ENCODE data around the gene AIP. TPM values are rescaled to one million over a fixed set of nuclear protein-coding genes. Genes with fewer than 3 reads are reported as not detected.

AIP gene
- polyA plus RNA-seq, 3 donors = 76.7 to 132 (median 99.3) TPM

DNA sequence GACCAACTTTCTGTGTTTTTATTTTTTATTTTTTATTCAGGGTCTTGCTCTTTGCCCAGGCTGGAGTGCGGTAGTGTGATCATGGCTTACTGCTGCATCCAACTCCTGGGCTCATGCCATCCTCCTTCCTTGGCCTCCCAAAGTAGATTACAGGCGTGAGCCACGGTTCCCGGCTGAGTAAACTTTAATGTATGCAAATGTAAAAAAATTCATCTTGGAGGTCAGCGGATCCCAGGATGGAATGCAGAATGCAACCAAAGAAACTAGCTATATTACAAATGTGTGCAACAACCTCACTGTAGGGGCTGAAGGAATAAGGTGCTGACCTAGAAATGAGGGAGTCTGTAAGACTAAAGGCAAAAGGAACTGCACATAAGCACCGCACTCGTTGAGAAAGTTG, 31.3 kb downstream of the AIP start:
- Histone ChIP-seq H2AFZ (ENCODE audit: insufficient read depth, low read depth, low read length, poor library complexity, severe bottlenecking) (no peak overlapping the region), H3K27ac (ENCODE audit: low read depth in 1 of 2, low read length in 2 of 2) (no peak overlapping the region), H3K9ac (ENCODE audit: insufficient read depth, low read length, poor library complexity, severe bottlenecking) (no peak overlapping the region), H3K27me3 (ENCODE audit: control insufficient read depth in 2 of 2, insufficient read depth in 2 of 2, low read length in 2 of 2) (peaks cover 0 to 15% of the 10 kb centered on the region in 2 donors), H3K36me3 (replicated peaks in 1 of 2; ENCODE audit: control insufficient read depth in 1 of 2, insufficient read depth in 2 of 2, low read length in 2 of 2) (no peaks in the 10 kb centered on the region), H4K20me1 (ENCODE audit: insufficient read depth, low read length) (no peaks in the 10 kb centered on the region), H3K9me3 (replicated peaks in 1 of 2; ENCODE audit: control insufficient read depth in 1 of 2, insufficient read depth in 1 of 2, low read length in 2 of 2) (no peaks in the 10 kb centered on the region), H3K4me2 (replicated peaks; ENCODE audit: extremely low read depth, low read length, poor library complexity, severe bottlenecking) (no peak overlapping the region), H3K79me2 (ENCODE audit: insufficient read depth, low read length) (no peaks in the 10 kb centered on the region), H3K4me3 (replicated peaks in 1 of 3; ENCODE audit: low read depth in 2 of 3, low read length in 3 of 3) (no peak overlapping the region), H3K4me1 (ENCODE audit: control insufficient read depth in 1 of 2, insufficient read depth in 2 of 2, low read length in 2 of 2) (peaks cover under 1 to 2% of the 10 kb centered on the region in 2 donors)
- no peak for DNase-seq
- TF ChIP-seq CTCF (IDR thresholded peaks at IDR 0.05) = no peak
- Mint-ChIP-seq H3K4me3 (no peak overlapping the region), H3K4me1 (peaks cover 2% of the 10 kb centered on the region), H3K36me3 (no peaks in the 10 kb centered on the region), H3K9me3 (no peaks in the 10 kb centered on the region), H3K27me3 (ENCODE audit: low read depth in 3 of 3) (peaks cover 11 to 29% (median 15%) of the 10 kb centered on the region in 3 donors), H3K27ac (no peak overlapping the region)
- intact Hi-C loops (cut with micrococcal nuclease) = no loop called here
- no CpG with 5 or more reads among the region's 7 CpGs for WGBS (ENCODE audit: insufficient coverage)

DNA sequence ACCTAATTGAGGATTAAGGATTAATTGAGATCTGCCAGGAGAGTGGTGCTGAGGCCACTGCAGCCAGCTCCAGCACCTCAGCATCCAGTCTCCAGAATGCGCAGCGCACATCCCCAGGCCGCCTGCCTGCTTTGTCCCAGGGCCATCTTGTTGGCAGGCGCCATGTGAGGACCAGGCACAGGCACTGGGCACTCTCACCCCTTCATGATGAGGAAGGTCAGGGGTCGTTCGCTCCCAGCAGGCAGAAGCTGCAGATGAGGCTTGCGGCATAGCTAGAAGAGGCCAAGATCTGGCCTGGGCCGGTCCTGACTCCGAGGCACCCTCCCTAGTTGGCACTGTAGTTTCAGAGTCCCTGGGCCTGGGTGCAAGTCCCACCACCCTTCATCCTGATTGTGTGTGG, 34.0 kb downstream of the AIP start:
- no peak overlapping the region for H3K4me3 ChIP-seq (replicated peaks in 1 of 3; ENCODE audit: low read depth in 2 of 3, low read length in 3 of 3)

More for the DNA sequence above, 34.0 kb downstream of the AIP start:
- intact Hi-C loops (cut with micrococcal nuclease) = no loop called here
- H3K27ac ChIP-seq (ENCODE audit: low read depth in 1 of 2, low read length in 2 of 2) = no peak overlapping the region
- no peak for TF ChIP-seq CTCF (IDR thresholded peaks at IDR 0.05)
- H3K79me2 ChIP-seq (ENCODE audit: insufficient read depth, low read length) = no peaks in the 10 kb centered on the region
- H3K4me2 ChIP-seq (replicated peaks; ENCODE audit: extremely low read depth, low read length, poor library complexity, severe bottlenecking) = no peak overlapping the region
- no peaks in the 10 kb centered on the region for H4K20me1 ChIP-seq (ENCODE audit: insufficient read depth, low read length)
- H3K9me3 ChIP-seq (replicated peaks in 1 of 2; ENCODE audit: control insufficient read depth in 1 of 2, insufficient read depth in 1 of 2, low read length in 2 of 2) = no peaks in the 10 kb centered on the region
- DNase-seq = no peak
- whole genome bisulfite sequencing (ENCODE audit: insufficient coverage) = 97% methylated on average over 9 of the region's 9 CpGs
- H3K4me1 Mint-ChIP-seq = peaks cover 3% of the 10 kb centered on the region
- no peaks in the 10 kb centered on the region for H3K4me1 ChIP-seq (ENCODE audit: control insufficient read depth in 1 of 2, insufficient read depth in 2 of 2, low read length in 2 of 2)
- H3K36me3 Mint-ChIP-seq = no peaks in the 10 kb centered on the region
- peaks cover 0 to 3% (median 0%) of the 10 kb centered on the region in 7 donors for H3K9me3 Mint-ChIP-seq
- H3K27me3 Mint-ChIP-seq (ENCODE audit: low read depth in 3 of 3) = peaks cover 4 to 21% (median 10%) of the 10 kb centered on the region in 3 donors
- no peak overlapping the region for H3K9ac ChIP-seq (ENCODE audit: insufficient read depth, low read length, poor library complexity, severe bottlenecking)
- H3K4me3 Mint-ChIP-seq = no peak overlapping the region
- H3K27me3 ChIP-seq (ENCODE audit: control insufficient read depth in 2 of 2, insufficient read depth in 2 of 2, low read length in 2 of 2) = peaks cover 0 to 6% of the 10 kb centered on the region in 2 donors
- no peaks in the 10 kb centered on the region for H3K36me3 ChIP-seq (replicated peaks in 1 of 2; ENCODE audit: control insufficient read depth in 1 of 2, insufficient read depth in 2 of 2, low read length in 2 of 2)
- H3K27ac Mint-ChIP-seq = no peak overlapping the region
- no peak overlapping the region for H2AFZ ChIP-seq (ENCODE audit: insufficient read depth, low read depth, low read length, poor library complexity, severe bottlenecking)
